ENCODE data around the gene TUBA1C. TPM values are rescaled to one million over a fixed set of nuclear protein-coding genes. Genes with fewer than 3 reads are reported as not detected.
"Not testable (repeated sequence)": the region's sequence is repeated elsewhere in the genome, so short reads cannot be mapped to it uniquely, and the experiment has no call there.

The TUBA1C gene
- total RNA-seq, 1 donor: 52.3 TPM

DNA sequence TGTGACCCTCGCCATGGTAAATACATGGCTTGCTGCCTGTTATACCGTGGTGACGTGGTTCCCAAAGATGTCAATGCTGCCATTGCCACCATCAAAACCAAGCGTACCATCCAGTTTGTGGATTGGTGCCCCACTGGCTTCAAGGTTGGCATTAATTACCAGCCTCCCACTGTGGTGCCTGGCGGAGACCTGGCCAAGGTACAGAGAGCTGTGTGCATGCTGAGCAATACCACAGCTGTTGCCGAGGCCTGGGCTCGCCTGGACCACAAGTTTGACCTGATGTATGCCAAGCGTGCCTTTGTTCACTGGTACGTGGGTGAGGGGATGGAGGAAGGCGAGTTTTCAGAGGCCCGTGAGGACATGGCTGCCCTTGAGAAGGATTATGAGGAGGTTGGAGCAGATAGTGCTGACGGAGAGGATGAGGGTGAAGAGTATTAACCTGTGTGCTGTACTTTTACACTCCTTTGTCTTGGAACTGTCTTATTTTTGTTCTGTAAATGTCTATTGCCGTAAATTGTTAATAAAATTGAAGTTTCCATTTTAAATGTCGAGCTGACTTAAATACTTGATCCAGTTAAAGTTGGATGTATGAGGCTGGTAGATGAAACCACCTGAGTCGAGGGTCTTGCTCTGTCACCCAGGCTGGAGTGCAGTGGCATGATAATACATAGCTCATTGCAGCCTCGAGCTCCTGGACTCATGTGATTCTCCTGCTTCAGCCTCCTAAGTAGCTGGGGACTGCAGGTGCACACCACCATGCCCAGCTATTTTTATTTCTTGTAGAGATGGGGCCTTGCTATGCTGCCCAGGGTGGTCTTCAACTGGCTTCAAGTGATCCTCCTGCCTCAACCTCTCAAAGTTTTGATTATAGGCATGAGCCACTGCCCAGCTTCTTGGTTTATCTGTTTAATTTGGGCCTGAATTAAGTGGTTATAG is 8.2 kb downstream of the TUBA1C start:
- Histone ChIP-seq H3K4me1 (ENCODE audit: insufficient read depth, low read length) (peaks cover 8% of the 10 kb centered on the region), H3K4me3 (ENCODE audit: low read length) (no peak overlapping the region), H3K27me3 (ENCODE audit: insufficient read depth, low read length) (no peaks in the 10 kb centered on the region), H3K9me3 (ENCODE audit: low read depth, low read length) (no peaks in the 10 kb centered on the region)

- H3K9me3 ChIP-seq (ENCODE audit: low read depth, low read length): no peaks in the 10 kb centered on the region
- no peaks in the 10 kb centered on the region for H3K27me3 ChIP-seq (ENCODE audit: insufficient read depth, low read length)
- H3K4me3 ChIP-seq (ENCODE audit: low read length): no peak overlapping the region
- H3K4me1 ChIP-seq (ENCODE audit: insufficient read depth, low read length): no peaks in the 10 kb centered on the region
These were observed 9.0 kb downstream of the TUBA1C start for GRCh38 chr12:49273726-49274395.

- no peaks in the 10 kb centered on the region for H3K9me3 ChIP-seq (ENCODE audit: low read depth, low read length)
- peaks cover under 1% of the 10 kb centered on the region for H3K4me1 ChIP-seq (ENCODE audit: insufficient read depth, low read length)
- H3K4me3 ChIP-seq (ENCODE audit: low read length): no peak overlapping the region
- H3K27me3 ChIP-seq (ENCODE audit: insufficient read depth, low read length): no peaks in the 10 kb centered on the region
These were observed 9.7 kb downstream of the TUBA1C start for GRCh38 chr12:49274396-49275069.

DNA sequence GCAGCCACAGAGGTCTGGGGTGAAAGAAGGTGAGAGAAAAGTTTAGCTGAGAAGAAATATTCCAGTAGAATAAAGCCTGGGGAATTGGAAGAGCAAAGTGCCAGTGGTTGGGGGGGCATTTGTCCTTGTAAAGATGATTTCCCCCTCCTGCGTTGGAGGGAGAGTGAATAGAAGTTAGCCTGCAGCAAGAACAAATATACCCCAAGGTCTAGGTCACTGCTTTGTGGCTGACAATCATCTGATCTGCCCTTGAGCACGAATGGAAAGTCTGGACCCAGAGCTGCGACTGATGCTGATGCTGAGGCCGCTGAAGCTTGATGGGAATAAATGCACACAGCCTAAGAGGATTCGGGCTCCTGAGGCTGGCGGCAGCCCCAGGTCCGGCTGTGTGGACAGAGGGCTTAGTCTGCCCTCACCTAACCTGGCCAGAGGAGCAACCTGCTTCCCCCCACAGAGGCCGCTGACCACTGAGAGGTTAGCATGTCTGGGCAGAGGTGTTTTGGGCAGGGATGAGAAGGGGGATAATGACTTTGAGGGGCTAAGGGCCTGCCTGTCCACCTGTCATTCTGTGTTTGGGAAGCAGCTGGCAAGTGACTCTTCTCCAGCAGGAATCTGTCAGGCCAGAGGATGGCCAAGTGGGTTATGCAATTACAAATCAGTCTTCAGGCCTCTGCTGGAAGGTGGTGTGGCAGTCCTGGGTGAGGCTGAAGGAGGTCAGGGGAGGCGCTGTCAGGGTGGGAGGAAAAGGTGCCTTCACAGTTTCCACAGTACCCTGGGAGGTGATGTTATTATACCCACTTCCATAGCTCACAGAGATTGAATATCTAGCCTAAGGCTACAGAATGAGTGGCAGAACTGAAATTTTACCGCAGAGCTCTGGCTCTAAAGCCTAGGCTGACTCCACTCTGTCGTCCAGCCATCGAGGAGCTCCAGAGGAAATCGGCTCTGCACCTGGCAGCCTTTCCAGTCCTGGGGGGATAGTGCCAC is 11.7 kb downstream of the TUBA1C start:
- no peaks in the 10 kb centered on the region for H3K27me3 ChIP-seq (ENCODE audit: insufficient read depth, low read length)
- peaks cover 20% of the 10 kb centered on the region for H3K4me1 ChIP-seq (ENCODE audit: insufficient read depth, low read length)
- H3K9me3 ChIP-seq (ENCODE audit: low read depth, low read length): no peaks in the 10 kb centered on the region
- no peak overlapping the region for H3K4me3 ChIP-seq (ENCODE audit: low read length)

DNA sequence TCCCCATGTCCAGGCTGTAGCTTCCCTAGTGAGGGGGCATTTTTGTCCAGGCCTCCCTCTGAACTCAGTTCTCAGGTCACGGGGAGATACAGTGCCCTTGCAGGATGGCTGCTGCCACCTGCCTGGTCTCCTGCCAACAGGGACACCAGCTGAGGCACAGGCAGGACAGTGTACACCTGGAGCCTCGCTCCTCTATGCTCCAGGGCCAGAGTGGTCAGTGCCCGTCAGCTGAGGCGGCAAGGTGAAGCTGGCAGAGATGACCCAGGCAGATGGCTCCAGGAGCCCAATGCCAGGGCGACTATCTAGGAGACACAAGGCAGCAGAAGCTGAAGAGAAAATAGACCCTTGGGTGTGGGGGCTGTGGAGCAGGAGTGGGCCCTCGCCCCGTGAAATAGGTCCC is 12.6 kb downstream of the TUBA1C start:
- Histone ChIP-seq H3K4me3 (ENCODE audit: low read length) (no peak overlapping the region), H3K27me3 (ENCODE audit: insufficient read depth, low read length) (no peaks in the 10 kb centered on the region), H3K4me1 (ENCODE audit: insufficient read depth, low read length) (peaks cover 21% of the 10 kb centered on the region), H3K9me3 (ENCODE audit: low read depth, low read length) (no peaks in the 10 kb centered on the region)

DNA sequence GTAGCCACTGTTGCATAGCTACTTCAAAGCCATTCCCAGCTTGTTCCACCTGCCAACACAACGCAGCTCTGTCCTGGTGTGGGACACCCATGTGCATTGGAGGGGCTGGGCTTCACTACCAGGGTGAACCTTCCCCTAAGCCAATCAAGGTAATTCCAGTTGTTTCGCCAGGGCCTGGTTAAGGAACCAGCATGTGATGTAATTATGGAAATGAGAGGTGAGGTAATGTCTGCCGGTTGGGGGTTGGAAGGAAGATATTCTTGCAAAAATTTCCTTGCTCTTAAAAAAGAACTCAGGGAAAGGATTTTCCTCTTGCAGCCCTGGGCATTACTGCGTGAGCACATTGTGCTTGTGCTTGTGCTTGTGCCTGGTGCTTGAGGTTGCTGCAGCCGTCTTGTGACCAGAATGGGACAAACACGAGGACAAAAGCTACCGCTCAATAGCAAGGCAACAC is 14.9 kb downstream of the TUBA1C start:
- Histone ChIP-seq H3K4me1 (ENCODE audit: insufficient read depth, low read length) (peaks cover 21% of the 10 kb centered on the region), H3K9me3 (ENCODE audit: low read depth, low read length) (no peaks in the 10 kb centered on the region)

GRCh38 chr12:49280545-49280944 is 15.7 kb downstream of the TUBA1C start:
- not testable (repeated sequence) for H3K27me3 ChIP-seq (ENCODE audit: insufficient read depth, low read length); H3K4me3 ChIP-seq (ENCODE audit: low read length); H3K9me3 ChIP-seq (ENCODE audit: low read depth, low read length)
- peaks cover 21% of the 10 kb centered on the region for H3K4me1 ChIP-seq (ENCODE audit: insufficient read depth, low read length)

More for the DNA sequence above, 14.9 kb downstream of the TUBA1C start:
- H3K4me3 ChIP-seq (ENCODE audit: low read length): no peak overlapping the region
- H3K27me3 ChIP-seq (ENCODE audit: insufficient read depth, low read length): no peaks in the 10 kb centered on the region

- peaks cover 6% of the 10 kb centered on the region for H3K27me3 ChIP-seq (ENCODE audit: insufficient read depth, low read length)
- H3K4me1 ChIP-seq (ENCODE audit: insufficient read depth, low read length): peaks cover 21% of the 10 kb centered on the region
- H3K4me3 ChIP-seq (ENCODE audit: low read length): no peak overlapping the region
- no peaks in the 10 kb centered on the region for H3K9me3 ChIP-seq (ENCODE audit: low read depth, low read length)
These were observed 17.4 kb downstream of the TUBA1C start for GRCh38 chr12:49282302-49282701.

- H3K4me3 ChIP-seq (ENCODE audit: low read length); H3K9me3 ChIP-seq (ENCODE audit: low read depth, low read length): not testable (repeated sequence)
- H3K4me1 ChIP-seq (ENCODE audit: insufficient read depth, low read length): peaks cover 21% of the 10 kb centered on the region
- H3K27me3 ChIP-seq (ENCODE audit: insufficient read depth, low read length): peaks cover 11% of the 10 kb centered on the region
These were observed 18.0 kb downstream of the TUBA1C start for GRCh38 chr12:49282740-49283375.

GRCh38 chr12:49283541-49284429 is 18.9 kb downstream of the TUBA1C start:
- peaks cover 20% of the 10 kb centered on the region for H3K27me3 ChIP-seq (ENCODE audit: insufficient read depth, low read length)
- peaks cover 21% of the 10 kb centered on the region for H3K4me1 ChIP-seq (ENCODE audit: insufficient read depth, low read length)
- no peak overlapping the region for H3K4me3 ChIP-seq (ENCODE audit: low read length)
- H3K9me3 ChIP-seq (ENCODE audit: low read depth, low read length): no peaks in the 10 kb centered on the region

- H3K27me3 ChIP-seq (ENCODE audit: insufficient read depth, low read length): peaks cover 24% of the 10 kb centered on the region
- H3K4me1 ChIP-seq (ENCODE audit: insufficient read depth, low read length): peaks cover 19% of the 10 kb centered on the region
- no peaks in the 10 kb centered on the region for H3K9me3 ChIP-seq (ENCODE audit: low read depth, low read length)
- no peak overlapping the region for H3K4me3 ChIP-seq (ENCODE audit: low read length)
These were observed 19.8 kb downstream of the TUBA1C start for GRCh38 chr12:49284672-49285071.

- Histone ChIP-seq H3K4me3 (ENCODE audit: low read length) (no peak overlapping the region), H3K4me1 (ENCODE audit: insufficient read depth, low read length) (no peaks in the 10 kb centered on the region), H3K27me3 (ENCODE audit: insufficient read depth, low read length) (peaks cover 24% of the 10 kb centered on the region), H3K9me3 (ENCODE audit: low read depth, low read length) (no peaks in the 10 kb centered on the region)
These were observed 23.0 kb downstream of the TUBA1C start for GRCh38 chr12:49287876-49288275.

- Histone ChIP-seq H3K27me3 (ENCODE audit: insufficient read depth, low read length) (peaks cover 24% of the 10 kb centered on the region), H3K9me3 (ENCODE audit: low read depth, low read length) (no peaks in the 10 kb centered on the region), H3K4me1 (ENCODE audit: insufficient read depth, low read length) (no peaks in the 10 kb centered on the region), H3K4me3 (ENCODE audit: low read length) (no peak overlapping the region)
These were observed 23.6 kb downstream of the TUBA1C start for GRCh38 chr12:49288412-49288853.

All from mononuclear cell (primary cell).